ENCODE results near the gene SLC4A7.

GRCh38 chr3:27342267-27342666 lies 141.9 kb downstream of the SLC4A7 start:
- TF ChIP-seq CTCF (conservative IDR thresholded peaks at IDR 0.05; ENCODE audit: low read length) (no peak), EZH2phosphoT487 (IDR thresholded peaks at IDR 0.05; ENCODE audit: borderline replicate concordance) (no peak)

All from Loucy (cell line).